GM23338 (cell line): ENCODE data around the gene ROBO1. TPM values are rescaled to one million over a fixed set of nuclear protein-coding genes. Genes with fewer than 3 reads are reported as not detected.

Experiments used
- ATAC-seq: fragments of 200-7000 bp; cut with Tn5 transposase; 3 replicates; pipeline ENCODE4 v1.9.1; 2020
- DNase-seq: peaks from one replicate; pipeline ENCODE4 v3.0.0-alpha.2; 2015; ENCODE audit warnings: low spot score
- H2AFZ ChIP-seq: fragments of 200-600 bp; sonication (generic); 2 replicates; pipeline ENCODE4 v1.8.0; 2016; ENCODE audit warnings: antibody characterized with exemption, mild to moderate bottlenecking, moderate library complexity
- H3F3A ChIP-seq: fragments of 200-600 bp; sonication (generic); replicated peaks from 2 replicates; pipeline ENCODE4 v1.8.0; 2017; ENCODE audit warnings: antibody characterized with exemption, mixed run types, low read depth
- H3K27ac ChIP-seq: fragments of 200-600 bp; sonication (generic); 2 replicates; pipeline ENCODE4 v1.6.1; 2016; ENCODE audit warnings: low read depth
- H3K27me3 ChIP-seq: fragments of 200-600 bp; sonication (generic); 2 replicates; pipeline ENCODE4 v1.8.0; 2016; ENCODE audit warnings: mild to moderate bottlenecking, mixed run types, moderate library complexity; ENCODE audit not compliant: insufficient read depth
- H3K36me3 ChIP-seq: fragments of 200-600 bp; sonication (generic); 2 replicates; pipeline ENCODE4 v1.8.0; 2016; ENCODE audit warnings: mild to moderate bottlenecking; ENCODE audit not compliant: insufficient read depth
- H3K4me1 ChIP-seq: fragments of 200-600 bp; sonication (generic); 2 replicates; pipeline ENCODE4 v1.8.0; 2016; ENCODE audit warnings: mild to moderate bottlenecking, moderate library complexity; ENCODE audit not compliant: insufficient read depth
- H3K4me2 ChIP-seq: fragments of 200-600 bp; sonication (generic); 2 replicates; pipeline ENCODE4 v1.7.1; 2017; ENCODE audit warnings: mixed run types
- H3K4me3 ChIP-seq: fragments of 200-600 bp; sonication (generic); 2 replicates; pipeline ENCODE4 v1.6.1; 2016; ENCODE audit warnings: mixed run types
- H3K79me2 ChIP-seq: fragments of 200-600 bp; sonication (generic); replicated peaks from 2 replicates; pipeline ENCODE4 v1.8.0; 2017; ENCODE audit warnings: mild to moderate bottlenecking; ENCODE audit not compliant: insufficient read depth
- H3K9me2 ChIP-seq: fragments of 200-600 bp; sonication (generic); 2 replicates; pipeline ENCODE4 v1.8.0; 2017; ENCODE audit not compliant: insufficient read depth
- H4K20me1 ChIP-seq: fragments of 200-600 bp; sonication (generic); replicated peaks from 2 replicates; pipeline ENCODE4 v1.8.0; 2017; ENCODE audit warnings: mild to moderate bottlenecking; ENCODE audit not compliant: insufficient read depth
- H3K27ac Mint-ChIP-seq: 2 replicates; pipeline ENCODE4 v1.8.0; 2020; ENCODE audit warnings: inconsistent platforms, mild to moderate bottlenecking, moderate library complexity, mixed read lengths
- H3K27me3 Mint-ChIP-seq: 3 replicates; pipeline ENCODE4 v1.8.0; 2022; ENCODE audit warnings: low read depth, mild to moderate bottlenecking, moderate library complexity, mixed read lengths, inconsistent platforms; ENCODE audit not compliant: insufficient read depth, poor library complexity
- H3K36me3 Mint-ChIP-seq: 3 replicates; pipeline ENCODE4 v1.8.0; 2021; ENCODE audit warnings: low read depth, mild to moderate bottlenecking, inconsistent platforms, moderate library complexity, mixed read lengths
- H3K4me1 Mint-ChIP-seq: 3 replicates; pipeline ENCODE4 v1.8.0; 2020; ENCODE audit warnings: mild to moderate bottlenecking, inconsistent platforms, mixed read lengths
- H3K4me3 Mint-ChIP-seq: 3 replicates; pipeline ENCODE4 v1.8.0; 2021; ENCODE audit warnings: moderate library complexity, mild to moderate bottlenecking, inconsistent platforms, mixed read lengths
- H3K9me3 Mint-ChIP-seq: 3 replicates; pipeline ENCODE4 v1.8.0; 2020; ENCODE audit warnings: moderate library complexity, mild to moderate bottlenecking, inconsistent platforms, mixed read lengths
- CREB1 ChIP-seq: fragments of 250-450 bp; sonication (Bioruptor Pico); IDR thresholded peaks from 2 replicates; pipeline ENCODE4 v1.5.0; 2020; ENCODE audit warnings: low read depth, mild to moderate bottlenecking, moderate library complexity
- CTCF ChIP-seq, 2 experiments: fragments of 200-600 bp in 1 of 2; sonication (generic) in 1 of 2; conservative IDR thresholded peaks; 2 replicates each; pipeline versions ENCODE4 v1.5.1 to v1.6.1; 2016 to 2017; ENCODE audit warnings: antibody characterized with exemption in 2 of 2, low read depth in 2 of 2, mild to moderate bottlenecking in 2 of 2, moderate library complexity in 1 of 2
- ETS1 ChIP-seq: IDR thresholded peaks from 2 replicates; pipeline ENCODE4 v1.6.1; 2016; ENCODE audit warnings: antibody characterized with exemption
- EZH2 ChIP-seq: fragments of 200-600 bp; sonication (generic); IDR thresholded peaks from one replicate; pipeline ENCODE4 v1.8.0; 2017; ENCODE audit warnings: antibody characterized with exemption, mild to moderate bottlenecking, low read depth; ENCODE audit not compliant: unreplicated experiment
- EZH2phosphoT487 ChIP-seq: fragments of 200-600 bp; sonication (generic); IDR thresholded peaks from one replicate; pipeline ENCODE4 v1.8.1; 2018; ENCODE audit warnings: antibody characterized with exemption; ENCODE audit not compliant: unreplicated experiment
- JUNB ChIP-seq: IDR thresholded peaks from one replicate; pipeline ENCODE4 v1.6.1; 2016; ENCODE audit warnings: antibody characterized with exemption; ENCODE audit not compliant: unreplicated experiment
- NANOG ChIP-seq: IDR thresholded peaks from 2 replicates; pipeline ENCODE4 v1.6.1; 2016; ENCODE audit warnings: antibody characterized with exemption, borderline replicate concordance
- POLR2AphosphoS5 ChIP-seq: IDR thresholded peaks from 2 replicates; pipeline ENCODE4 v1.6.1; 2016; ENCODE audit warnings: antibody characterized with exemption, low read depth
- REST ChIP-seq: IDR thresholded peaks from one replicate; pipeline ENCODE4 v1.6.1; 2018; ENCODE audit warnings: antibody characterized with exemption; ENCODE audit not compliant: unreplicated experiment
- STAT1 ChIP-seq: IDR thresholded peaks from one replicate; pipeline ENCODE4 v1.6.1; 2016; ENCODE audit warnings: antibody characterized with exemption; ENCODE audit not compliant: unreplicated experiment
- ZNF114 ChIP-seq: fragments of 250-450 bp; sonication (Bioruptor Pico); IDR thresholded peaks from 2 replicates; pipeline ENCODE4 v1.5.0; 2020; ENCODE audit warnings: mild to moderate bottlenecking, moderate library complexity
- ZNF331 ChIP-seq: fragments of 250-450 bp; sonication (Bioruptor Pico); IDR thresholded peaks from 2 replicates; pipeline ENCODE4 v1.5.0; 2020; ENCODE audit warnings: low read depth, mild to moderate bottlenecking, moderate library complexity
- ZNF462 ChIP-seq: fragments of 250-450 bp; sonication (Bioruptor Pico); IDR thresholded peaks from 2 replicates; pipeline ENCODE4 v1.5.0; 2020; ENCODE audit warnings: mild to moderate bottlenecking, moderate library complexity
- polyA plus RNA-seq: library from polyadenylated mRNA; unstranded; fragments of >200 nt; fragmentation: Nextera tagmentation; extraction: Ambion mirVana; gene quantifications from 2 replicates; pipeline ENCODE4 v1.2.1, GENCODE V29; 2016
- total RNA-seq: library from RNA; depleted of rRNA; stranded (reverse); fragments of >200 nt; shearing (Covaris generic); gene quantifications from 2 replicates; pipeline ENCODE4 v1.2.3, GENCODE V29; 2014

ROBO1 gene
- total and polyA plus RNA-seq, 2 experiments from 2014 or later: 19.2 to 78.3 TPM

GRCh38 chr3:78845605-78846004, 922.2 kb downstream of the ROBO1 start:
- no peak overlapping the region for H3K27ac ChIP-seq

More at GRCh38 chr3:78845605-78846004, 922.2 kb downstream of the ROBO1 start:
- no peak overlapping the region for H2AFZ ChIP-seq
- no peaks in the 10 kb centered on the region for H3K36me3 ChIP-seq
- Mint-ChIP-seq H3K36me3 (no peaks in the 10 kb centered on the region), H3K4me3 (no peak overlapping the region), H3K9me3 (no peaks in the 10 kb centered on the region), H3K27ac (no peak overlapping the region), H3K4me1 (peaks cover 12% of the 10 kb centered on the region), H3K27me3 (no peaks in the 10 kb centered on the region)
- no peak for DNase-seq
- H3K4me2 ChIP-seq: no peak overlapping the region
- no peak for TF ChIP-seq ETS1
- no peak for TF ChIP-seq ZNF462 (CRISPR knock-in tag)
- no peak for TF ChIP-seq JUNB
- no peak for TF ChIP-seq EZH2phosphoT487
- no peak for TF ChIP-seq REST
- no peak for TF ChIP-seq EZH2
- no peak for TF ChIP-seq CTCF (conservative IDR thresholded peaks at IDR 0.05; ENCODE audit: low read depth in 2 of 2)
- no peak for TF ChIP-seq STAT1
- no peak for TF ChIP-seq ZNF331 (CRISPR knock-in tag)
- TF ChIP-seq NANOG: no peak
- no peak for TF ChIP-seq POLR2AphosphoS5
- TF ChIP-seq CREB1 (CRISPR knock-in tag): no peak
- no peak for TF ChIP-seq ZNF114 (CRISPR knock-in tag)
- no peak overlapping the region for H3K4me3 ChIP-seq
- ATAC-seq: no peak
- H4K20me1 ChIP-seq: no peaks in the 10 kb centered on the region
- H3K79me2 ChIP-seq: peaks cover 3% of the 10 kb centered on the region
- peaks cover 4% of the 10 kb centered on the region for H3K4me1 ChIP-seq
- no peaks in the 10 kb centered on the region for H3K27me3 ChIP-seq
- H3F3A ChIP-seq: no peaks in the 10 kb centered on the region
- H3K9me2 ChIP-seq: no peaks in the 10 kb centered on the region
